Measurements from ENCODE around the gene MKLN1.
"Not testable (repeated sequence)": the region's sequence is repeated elsewhere in the genome, so short reads cannot be mapped to it uniquely, and the experiment has no call there.

The MKLN1 gene

GRCh38 chr7:131327626-131328376 is at the start of gene MKLN1:
Gene MKLN1, plus strand, starts transcription at chr7:131327876. Its CDS starts 24 bp downstream, at chr7:131327900.
- in situ Hi-C loops (cut with HindIII; ENCODE audit: low sequenced_read_pairs) = no loop called here

GRCh38 chr7:131279044-131279443 is 48.6 kb upstream of the MKLN1 start:
- in situ Hi-C loops (cut with HindIII; ENCODE audit: low sequenced_read_pairs) = no loop called here

GRCh38 chr7:131281266-131282048 is 46.2 kb upstream of the MKLN1 start:
- in situ Hi-C loops (cut with HindIII; ENCODE audit: low sequenced_read_pairs) = no loop called here

GRCh38 chr7:131284702-131285419 is 42.8 kb upstream of the MKLN1 start:
- in situ Hi-C loops (cut with HindIII; ENCODE audit: low sequenced_read_pairs) = no loop called here

- in situ Hi-C loops (cut with HindIII; ENCODE audit: low sequenced_read_pairs) = no loop called here
Observed at GRCh38 chr7:131285556-131285955, 42.1 kb upstream of the MKLN1 start.

GRCh38 chr7:131288450-131288849 is 39.2 kb upstream of the MKLN1 start:
- in situ Hi-C loops (cut with HindIII; ENCODE audit: low sequenced_read_pairs) = no loop called here

- in situ Hi-C loops (cut with HindIII; ENCODE audit: low sequenced_read_pairs) = no loop called here
Observed at GRCh38 chr7:131289051-131289450, 38.6 kb upstream of the MKLN1 start.

GRCh38 chr7:131292141-131292905 is 35.4 kb upstream of the MKLN1 start:
- in situ Hi-C loops (cut with HindIII; ENCODE audit: low sequenced_read_pairs) = no loop called here

GRCh38 chr7:131293018-131293417 is 34.7 kb upstream of the MKLN1 start:
- in situ Hi-C loops (cut with HindIII; ENCODE audit: low sequenced_read_pairs) = no loop called here

GRCh38 chr7:131294553-131294952 is 33.1 kb upstream of the MKLN1 start:
- in situ Hi-C loops (cut with HindIII; ENCODE audit: low sequenced_read_pairs) = no loop called here

- in situ Hi-C loops (cut with HindIII; ENCODE audit: low sequenced_read_pairs) = no loop called here
Observed at GRCh38 chr7:131298608-131298992, 29.1 kb upstream of the MKLN1 start.

- in situ Hi-C loops (cut with HindIII; ENCODE audit: low sequenced_read_pairs) = no loop called here
Observed at GRCh38 chr7:131299074-131299473, 28.6 kb upstream of the MKLN1 start.

- in situ Hi-C loops (cut with HindIII; ENCODE audit: low sequenced_read_pairs) = no loop called here
Observed at GRCh38 chr7:131300078-131300477, 27.6 kb upstream of the MKLN1 start.

- in situ Hi-C loops (cut with HindIII; ENCODE audit: low sequenced_read_pairs) = no loop called here
Observed at GRCh38 chr7:131300572-131301466, 26.9 kb upstream of the MKLN1 start.

GRCh38 chr7:131302446-131302845 is 25.2 kb upstream of the MKLN1 start:
- in situ Hi-C loops (cut with HindIII; ENCODE audit: low sequenced_read_pairs) = no loop called here

GRCh38 chr7:131302876-131303707 is 24.6 kb upstream of the MKLN1 start:
- in situ Hi-C loops (cut with HindIII; ENCODE audit: low sequenced_read_pairs) = no loop called here

GRCh38 chr7:131305152-131305551 is 22.5 kb upstream of the MKLN1 start:
- in situ Hi-C loops (cut with HindIII; ENCODE audit: low sequenced_read_pairs) = no loop called here

GRCh38 chr7:131306041-131306440 is 21.6 kb upstream of the MKLN1 start:
- in situ Hi-C loops (cut with HindIII; ENCODE audit: low sequenced_read_pairs) = not testable (repeated sequence)

GRCh38 chr7:131306777-131307176 is 20.9 kb upstream of the MKLN1 start:
- in situ Hi-C loops (cut with HindIII; ENCODE audit: low sequenced_read_pairs) = no loop called here
